Nephron (organoid): ENCODE measurements around the gene ATP10B.

ENCODE experiments used
- H3K27ac Mint-ChIP-seq, 3 experiments: 2 replicates each; pipeline ENCODE4 v1.8.0; 2020; ENCODE audit warnings: mixed read lengths in 3 of 3, mild to moderate bottlenecking in 2 of 3, moderate library complexity in 1 of 3
- H3K27me3 Mint-ChIP-seq: 2 replicates; pipeline ENCODE4 v1.8.0; 2021; ENCODE audit warnings: low read depth, mild to moderate bottlenecking, moderate library complexity, mixed read lengths
- H3K36me3 Mint-ChIP-seq: 2 replicates; pipeline ENCODE4 v1.8.0; 2020; ENCODE audit warnings: low read depth, mixed read lengths
- H3K4me1 Mint-ChIP-seq: 2 replicates; pipeline ENCODE4 v1.8.0; 2020; ENCODE audit warnings: mixed read lengths
- H3K4me3 Mint-ChIP-seq, 3 experiments: 2 replicates each; pipeline ENCODE4 v1.8.0; 2020; ENCODE audit warnings: mild to moderate bottlenecking in 3 of 3, mixed read lengths in 3 of 3, moderate library complexity in 2 of 3
- H3K9me3 Mint-ChIP-seq: 2 replicates; pipeline ENCODE4 v1.8.0; 2020; ENCODE audit warnings: mixed read lengths
- TF ChIP-seq, protein P1 (sequence below), 3 experiments: fragments of 200-600 bp; sonication (generic); IDR thresholded peaks; one replicate each; pipeline ENCODE4 v1.5.0; 2021; ENCODE audit warnings: antibody characterized with exemption in 3 of 3; ENCODE audit not compliant: unreplicated experiment in 3 of 3

The ATP10B gene

DNA sequence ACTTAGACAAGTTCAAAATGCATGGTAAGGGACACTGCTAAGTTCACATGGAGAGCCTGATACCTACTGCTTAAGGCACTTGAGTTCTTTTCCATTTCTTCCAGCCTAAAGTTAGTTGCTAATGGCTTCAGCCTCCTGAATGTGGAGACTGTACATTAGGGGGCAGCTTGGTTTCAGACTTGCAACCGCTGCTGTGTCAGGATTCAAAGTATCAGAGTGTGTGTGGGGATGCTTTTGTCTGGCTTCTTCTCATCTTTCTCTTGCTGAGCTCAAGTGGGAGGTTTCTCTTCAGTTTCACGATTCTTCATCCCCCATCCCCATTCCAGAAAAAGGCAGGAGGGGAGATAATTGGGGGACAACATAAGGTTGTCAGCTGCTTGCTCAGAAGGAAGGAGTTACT is 49.4 kb downstream of the ATP10B start:
- Mint-ChIP-seq H3K27me3 (peaks cover 8% of the 10 kb centered on the region), H3K9me3 (no peaks in the 10 kb centered on the region), H3K4me1 (no peaks in the 10 kb centered on the region), H3K4me3 (no peak overlapping the region), H3K36me3 (no peaks in the 10 kb centered on the region), H3K27ac (no peak overlapping the region)
- TF ChIP-seq, protein P1, sequence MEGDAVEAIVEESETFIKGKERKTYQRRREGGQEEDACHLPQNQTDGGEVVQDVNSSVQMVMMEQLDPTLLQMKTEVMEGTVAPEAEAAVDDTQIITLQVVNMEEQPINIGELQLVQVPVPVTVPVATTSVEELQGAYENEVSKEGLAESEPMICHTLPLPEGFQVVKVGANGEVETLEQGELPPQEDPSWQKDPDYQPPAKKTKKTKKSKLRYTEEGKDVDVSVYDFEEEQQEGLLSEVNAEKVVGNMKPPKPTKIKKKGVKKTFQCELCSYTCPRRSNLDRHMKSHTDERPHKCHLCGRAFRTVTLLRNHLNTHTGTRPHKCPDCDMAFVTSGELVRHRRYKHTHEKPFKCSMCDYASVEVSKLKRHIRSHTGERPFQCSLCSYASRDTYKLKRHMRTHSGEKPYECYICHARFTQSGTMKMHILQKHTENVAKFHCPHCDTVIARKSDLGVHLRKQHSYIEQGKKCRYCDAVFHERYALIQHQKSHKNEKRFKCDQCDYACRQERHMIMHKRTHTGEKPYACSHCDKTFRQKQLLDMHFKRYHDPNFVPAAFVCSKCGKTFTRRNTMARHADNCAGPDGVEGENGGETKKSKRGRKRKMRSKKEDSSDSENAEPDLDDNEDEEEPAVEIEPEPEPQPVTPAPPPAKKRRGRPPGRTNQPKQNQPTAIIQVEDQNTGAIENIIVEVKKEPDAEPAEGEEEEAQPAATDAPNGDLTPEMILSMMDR (IDR thresholded peaks at IDR 0.05; ENCODE audit: unreplicated experiment in 3 of 3) = peak; percentile 23 to 40 (median 30)

DNA sequence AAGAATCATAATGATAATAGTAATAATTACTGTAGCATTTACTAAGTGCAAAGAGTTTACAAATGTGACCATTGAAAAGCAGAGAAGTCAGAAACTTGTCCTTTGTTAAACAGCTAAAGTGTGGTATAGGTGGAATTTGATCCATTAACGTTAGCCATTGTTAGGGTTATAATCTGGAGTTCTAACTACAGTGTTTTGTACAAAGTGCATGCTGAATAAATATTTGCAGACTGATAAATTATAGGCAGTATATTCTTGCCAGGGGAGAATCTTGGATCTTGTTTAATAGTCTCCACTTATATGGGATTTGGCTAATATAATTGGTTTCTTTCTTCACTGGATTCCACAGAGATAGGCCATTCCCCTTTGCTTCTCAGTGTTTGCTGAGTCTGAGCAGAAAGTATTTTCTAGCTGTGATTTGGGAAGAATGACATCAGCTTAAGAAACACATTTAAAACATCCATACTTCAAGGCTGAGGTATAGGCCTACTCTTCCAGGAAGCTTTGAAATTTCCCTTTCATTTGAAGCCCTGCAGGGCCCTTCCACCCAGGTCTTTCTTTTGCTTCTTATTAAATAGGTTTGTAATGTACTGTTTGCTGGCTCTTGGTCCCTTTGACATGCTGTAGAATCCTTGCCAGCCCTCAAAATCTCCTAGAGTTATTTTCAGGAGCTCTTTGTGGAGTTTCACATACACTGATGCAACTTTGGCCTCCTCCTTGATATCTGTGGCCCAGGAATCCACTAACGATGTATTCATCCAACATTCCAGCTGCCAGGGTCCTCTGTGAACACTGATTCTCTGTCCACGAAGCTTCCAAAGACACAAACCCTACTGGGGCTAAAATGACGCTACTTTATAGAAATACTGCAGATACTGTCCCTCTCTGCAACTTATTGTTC is 51.4 kb downstream of the ATP10B start:
- Mint-ChIP-seq H3K27me3 (peaks cover 8% of the 10 kb centered on the region), H3K4me1 (no peaks in the 10 kb centered on the region), H3K36me3 (no peaks in the 10 kb centered on the region), H3K9me3 (no peaks in the 10 kb centered on the region), H3K27ac (no peak overlapping the region), H3K4me3 (no peak overlapping the region)
- TF ChIP-seq, protein P1 (IDR thresholded peaks at IDR 0.05; ENCODE audit: unreplicated experiment in 3 of 3) = no peak

DNA sequence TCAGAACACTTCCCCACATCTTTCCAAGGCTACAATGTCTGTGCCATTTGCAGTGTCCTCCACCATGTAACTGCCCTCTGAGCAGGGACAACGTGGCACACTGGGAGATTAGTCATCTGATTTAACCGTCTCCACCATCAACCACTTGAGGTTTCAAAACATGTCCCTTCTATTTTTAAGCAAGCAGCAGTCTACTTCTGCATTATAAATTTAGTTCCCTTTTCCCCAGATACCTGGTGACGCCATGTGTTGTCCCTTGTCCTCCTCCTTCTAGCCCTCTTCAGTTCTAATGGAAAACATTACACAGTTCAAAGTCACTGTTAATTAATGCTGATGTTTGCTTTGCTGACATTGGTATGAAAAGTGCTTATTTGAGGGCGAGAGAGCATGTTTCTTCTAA is 52.8 kb downstream of the ATP10B start:
- Mint-ChIP-seq H3K9me3 (no peaks in the 10 kb centered on the region), H3K27ac (no peak overlapping the region), H3K4me1 (no peaks in the 10 kb centered on the region), H3K36me3 (no peaks in the 10 kb centered on the region), H3K27me3 (peaks cover 8% of the 10 kb centered on the region), H3K4me3 (no peak overlapping the region)
- TF ChIP-seq, protein P1 (IDR thresholded peaks at IDR 0.05; ENCODE audit: unreplicated experiment in 3 of 3) = no peak

DNA sequence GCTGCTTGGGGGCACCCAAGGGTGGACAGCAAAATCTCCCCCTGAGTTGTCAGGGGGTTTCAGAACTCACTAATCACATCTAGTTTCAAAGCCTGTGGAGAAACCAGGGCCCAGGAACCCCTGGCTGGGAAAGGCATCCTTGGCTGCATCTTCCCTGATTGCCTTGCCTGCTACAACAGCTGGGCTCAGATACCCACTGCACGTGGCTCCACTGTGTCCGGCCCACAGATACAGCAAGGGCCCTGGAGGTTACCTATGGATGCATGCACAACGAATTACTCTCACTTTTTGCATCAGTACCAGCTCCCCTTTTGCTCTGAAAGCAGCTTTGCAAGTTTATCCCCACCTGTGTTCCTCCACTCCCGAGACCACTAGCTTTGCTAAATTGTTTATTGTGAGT is 55.0 kb downstream of the ATP10B start:
- no peaks in the 10 kb centered on the region for H3K4me1 Mint-ChIP-seq
- no peak overlapping the region for H3K4me3 Mint-ChIP-seq
- H3K27me3 Mint-ChIP-seq = peaks cover 5% of the 10 kb centered on the region
- TF ChIP-seq, protein P1 (IDR thresholded peaks at IDR 0.05; ENCODE audit: unreplicated experiment in 3 of 3) = no peak
- H3K27ac Mint-ChIP-seq = no peak overlapping the region
- no peaks in the 10 kb centered on the region for H3K9me3 Mint-ChIP-seq
- H3K36me3 Mint-ChIP-seq = no peaks in the 10 kb centered on the region

DNA sequence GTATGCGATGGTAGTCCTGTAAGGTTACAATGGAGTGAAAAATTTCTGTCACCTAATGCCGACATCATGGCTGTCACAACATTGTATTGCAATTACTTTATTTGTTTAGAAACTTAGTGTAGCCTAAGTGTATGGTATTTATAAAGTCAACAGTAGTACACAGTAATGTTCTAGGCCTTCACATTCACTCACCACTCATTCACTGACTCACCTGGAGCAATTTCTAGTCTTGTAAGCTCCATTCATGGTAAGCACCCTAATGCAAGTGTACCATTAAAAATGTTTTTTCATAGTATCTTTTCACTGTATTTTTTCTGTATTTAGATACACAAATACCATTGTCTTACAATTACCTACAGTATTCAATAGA is 58.5 kb downstream of the ATP10B start:
- Mint-ChIP-seq H3K4me3 (no peak overlapping the region), H3K9me3 (no peaks in the 10 kb centered on the region), H3K27me3 (peaks cover 5% of the 10 kb centered on the region), H3K36me3 (no peaks in the 10 kb centered on the region), H3K27ac (no peak overlapping the region), H3K4me1 (no peaks in the 10 kb centered on the region)
- TF ChIP-seq, protein P1 (IDR thresholded peaks at IDR 0.05; ENCODE audit: unreplicated experiment in 3 of 3) = no peak
